GM04504 (cell line): Measurements from ENCODE around the gene DCLRE1C.
"Not testable (repeated sequence)": the region's sequence is repeated elsewhere in the genome, so short reads cannot be mapped to it uniquely, and the experiment has no call there.

Source experiments
- DNase-seq: peaks from one replicate; pipeline ENCODE4 v3.0.0-alpha.2; 2012; ENCODE audit warnings: low read depth

DCLRE1C gene

GRCh38 chr10:14945108-14945507 is 8.8 kb downstream of the DCLRE1C start:
- no peak for DNase-seq

GRCh38 chr10:14942950-14943338 is 11.0 kb downstream of the DCLRE1C start:
- not testable (repeated sequence) for DNase-seq

GRCh38 chr10:14942147-14942949 is 11.5 kb downstream of the DCLRE1C start:
- not testable (repeated sequence) for DNase-seq

GRCh38 chr10:14938971-14939370 is 14.9 kb downstream of the DCLRE1C start:
- DNase-seq = not testable (repeated sequence)

- no peak for DNase-seq
Measured at GRCh38 chr10:14936584-14936983, 17.3 kb downstream of the DCLRE1C start.

- no peak for DNase-seq
Measured at GRCh38 chr10:14930610-14931009, 23.3 kb downstream of the DCLRE1C start.

GRCh38 chr10:14926722-14927416 is 27.0 kb downstream of the DCLRE1C start:
- DNase-seq = no peak

GRCh38 chr10:14926061-14926470 is 27.8 kb downstream of the DCLRE1C start:
- no peak for DNase-seq

GRCh38 chr10:14925268-14925667 is 28.6 kb downstream of the DCLRE1C start:
- DNase-seq = no peak

- no peak for DNase-seq
Measured at GRCh38 chr10:14924013-14924412, 29.9 kb downstream of the DCLRE1C start.

GRCh38 chr10:14918964-14919363 is 34.9 kb downstream of the DCLRE1C start:
- DNase-seq = no peak

GRCh38 chr10:14917827-14918226 is 36.1 kb downstream of the DCLRE1C start:
- no peak for DNase-seq

- no peak for DNase-seq
Measured at GRCh38 chr10:14916600-14916999, 37.3 kb downstream of the DCLRE1C start.

- no peak for DNase-seq
Measured at GRCh38 chr10:14911801-14912200, 42.1 kb downstream of the DCLRE1C start.

GRCh38 chr10:14910953-14911352 is 42.9 kb downstream of the DCLRE1C start:
- DNase-seq = no peak

GRCh38 chr10:14909101-14909500 is 44.8 kb downstream of the DCLRE1C start:
- DNase-seq = no peak

- DNase-seq = not testable (repeated sequence)
Measured at GRCh38 chr10:14907591-14907990, 46.3 kb downstream of the DCLRE1C start.

- no peak for DNase-seq
Measured at GRCh38 chr10:14906765-14907164, 47.1 kb downstream of the DCLRE1C start.

GRCh38 chr10:14905890-14906289 is 48.0 kb downstream of the DCLRE1C start:
- DNase-seq = no peak

GRCh38 chr10:14904864-14905263 is 49.0 kb downstream of the DCLRE1C start:
- DNase-seq = no peak

GRCh38 chr10:14904316-14904732 is 49.6 kb downstream of the DCLRE1C start:
- DNase-seq = no peak

- no peak for DNase-seq
Measured at GRCh38 chr10:14891151-14891550, 62.7 kb downstream of the DCLRE1C start.

- DNase-seq = no peak
Measured at GRCh38 chr10:14889318-14889717, 64.6 kb downstream of the DCLRE1C start.
